ENCODE data around the gene PHKB. TPM values are rescaled to one million over a fixed set of nuclear protein-coding genes. Genes with fewer than 3 reads are reported as not detected.
"Not testable (repeated sequence)": the region's sequence is repeated elsewhere in the genome, so short reads cannot be mapped to it uniquely, and the experiment has no call there.

The PHKB gene
- total and polyA plus RNA-seq, 2 donors (not counting 3 experiments of a cell fraction or from before 2014, with no cell fraction given), result 30.1 to 61.0 TPM

DNA sequence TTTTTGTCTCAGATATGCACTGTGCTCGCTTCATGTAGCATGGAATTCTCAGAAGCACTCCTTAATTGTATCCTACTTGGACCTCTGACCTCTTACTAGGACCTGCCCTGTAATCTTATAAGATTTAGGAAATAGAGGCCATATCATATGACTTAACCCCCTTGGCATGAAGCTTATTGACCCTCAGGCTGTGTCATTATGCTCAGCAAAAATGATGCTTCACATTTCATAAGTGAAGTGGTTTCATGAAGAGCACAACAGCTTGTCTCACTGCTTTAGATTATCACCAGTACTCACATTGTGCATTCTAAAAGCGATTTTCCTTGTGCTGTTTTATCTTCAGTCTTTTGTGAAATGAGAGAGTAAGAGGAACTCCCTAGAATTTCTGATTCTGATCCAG is 6.4 kb downstream of the PHKB start:
- CTCF ChIA-PET, result interaction anchor here (1.4 to 1.5 kb wide), 2 partner anchors 8 to 10 kb away, joined by 3 read pairs; no protein-coding TSS in a partner anchor
- intact Hi-C loops (cut with micrococcal nuclease), result loop anchor here (10.0 kb wide), 1 partner anchor 227 kb away; no protein-coding TSS in a partner anchor
- H3K27me3 ChIP-seq (ENCODE audit: control insufficient read depth in 2 of 2, insufficient read depth in 2 of 2, low read length in 2 of 2), result no peaks in the 10 kb centered on the region

DNA sequence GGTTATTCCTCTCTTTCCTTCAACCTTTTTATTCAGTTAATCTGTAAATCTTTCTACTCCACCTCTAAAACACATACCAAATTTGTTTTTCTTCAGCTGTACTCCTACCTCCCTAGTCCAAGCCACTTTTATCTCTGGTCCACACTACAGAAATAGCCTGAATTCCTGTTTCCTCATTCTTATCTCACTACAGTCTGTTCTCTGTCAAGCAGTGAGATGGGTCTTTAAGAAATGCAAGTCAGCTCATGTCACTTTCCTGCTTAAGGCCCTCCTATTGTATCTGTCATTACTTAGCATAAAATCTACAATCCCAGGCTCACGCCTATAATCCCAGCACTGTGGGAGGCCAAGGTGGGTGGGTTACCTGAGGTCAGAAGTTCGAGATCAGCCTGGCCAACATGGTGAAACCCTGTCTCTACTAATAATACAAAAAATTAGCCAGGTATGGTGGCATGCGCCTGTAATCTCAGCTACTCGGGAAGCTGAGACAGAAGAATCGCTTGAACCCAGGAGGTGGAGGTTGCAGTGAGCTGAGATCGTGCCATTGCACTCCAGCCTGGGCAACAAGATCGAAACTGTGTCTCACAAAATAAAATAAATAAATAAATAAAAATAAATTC is 7.0 kb downstream of the PHKB start:
- H3K36me3 ChIP-seq (ENCODE audit: control insufficient read depth in 2 of 2, extremely low read depth in 1 of 2, insufficient read depth in 2 of 2, low read length in 2 of 2); H3K4me3 ChIP-seq (replicated peaks in 1 of 3; ENCODE audit: insufficient read depth in 1 of 3, low read depth in 1 of 3, low read length in 3 of 3); FAIRE-seq; H3K9ac ChIP-seq (replicated peaks; ENCODE audit: extremely low read depth, insufficient read depth, low read length); H4K20me1 ChIP-seq (replicated peaks; ENCODE audit: control insufficient read depth, extremely low read depth, insufficient read depth, low read length); H3K27ac ChIP-seq (ENCODE audit: insufficient read depth, low read depth, low read length); POLR2A ChIA-PET; BruUV-seq (replicated peaks); dilution Hi-C loops (cut with MboI; ENCODE audit: extremely low pct_ligation_motif_present, low sequenced_read_pairs); H3K4me2 ChIP-seq (ENCODE audit: insufficient read depth, low read length); H3K9me3 ChIP-seq (replicated peaks; ENCODE audit: control insufficient read depth, insufficient read depth, low read length); H3K4me1 ChIP-seq (ENCODE audit: control insufficient read depth, extremely low read depth, insufficient read depth, low read length); H2AFZ ChIP-seq (ENCODE audit: low read depth, low read length); H3K27me3 ChIP-seq (ENCODE audit: control insufficient read depth in 2 of 2, insufficient read depth in 2 of 2, low read length in 2 of 2); H3K9me1 ChIP-seq (replicated peaks; ENCODE audit: control insufficient read depth, extremely low read depth, insufficient read depth, low read length): not testable (repeated sequence)
- intact Hi-C loops (cut with micrococcal nuclease), result loop anchor here (10.0 kb wide), 1 partner anchor 227 kb away; no protein-coding TSS in a partner anchor
- H3K79me2 ChIP-seq (ENCODE audit: control insufficient read depth, insufficient read depth, low read length), result peaks cover 25% of the 10 kb centered on the region
- DNase-seq (ENCODE audit: low read depth, low spot score), result peak; percentile 12
- CTCF ChIA-PET, result interaction anchor here (1.4 to 1.5 kb wide), 2 partner anchors 9 to 327 kb away, joined by 3 read pairs; no protein-coding TSS in a partner anchor

More for the DNA sequence above, 6.4 kb downstream of the PHKB start:
- no peaks in the 10 kb centered on the region for H3K9me3 ChIP-seq (replicated peaks; ENCODE audit: control insufficient read depth, insufficient read depth, low read length)
- H3K4me2 ChIP-seq (ENCODE audit: insufficient read depth, low read length), result no peak overlapping the region
- H3K9ac ChIP-seq (replicated peaks; ENCODE audit: extremely low read depth, insufficient read depth, low read length), result no peak overlapping the region
- FAIRE-seq (no peak), DNase-seq (ENCODE audit: low read depth, low spot score) (no peak)
- POLR2A ChIA-PET, result no interaction called here
- peaks cover 9% of the 10 kb centered on the region for H3K4me1 ChIP-seq (ENCODE audit: control insufficient read depth, extremely low read depth, insufficient read depth, low read length)
- peaks cover 29% of the 10 kb centered on the region for H3K79me2 ChIP-seq (ENCODE audit: control insufficient read depth, insufficient read depth, low read length)
- no TSS peak for BruUV-seq (replicated peaks)
- dilution Hi-C loops (cut with MboI; ENCODE audit: extremely low pct_ligation_motif_present, low sequenced_read_pairs), result no loop called here
- H4K20me1 ChIP-seq (replicated peaks; ENCODE audit: control insufficient read depth, extremely low read depth, insufficient read depth, low read length), result no peaks in the 10 kb centered on the region
- TF ChIP-seq MYC (IDR thresholded peaks at IDR 0.05; ENCODE audit: low read depth, low read length), result no peak
- TF ChIP-seq, protein P1, sequence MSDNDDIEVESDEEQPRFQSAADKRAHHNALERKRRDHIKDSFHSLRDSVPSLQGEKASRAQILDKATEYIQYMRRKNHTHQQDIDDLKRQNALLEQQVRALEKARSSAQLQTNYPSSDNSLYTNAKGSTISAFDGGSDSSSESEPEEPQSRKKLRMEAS (IDR thresholded peaks at IDR 0.05; ENCODE audit: insufficient read depth, insufficient read length), result no peak
- no peak for TF ChIP-seq POLR2A (IDR thresholded peaks at IDR 0.05; ENCODE audit: low read depth, low read length)
- TF ChIP-seq, protein P2, sequence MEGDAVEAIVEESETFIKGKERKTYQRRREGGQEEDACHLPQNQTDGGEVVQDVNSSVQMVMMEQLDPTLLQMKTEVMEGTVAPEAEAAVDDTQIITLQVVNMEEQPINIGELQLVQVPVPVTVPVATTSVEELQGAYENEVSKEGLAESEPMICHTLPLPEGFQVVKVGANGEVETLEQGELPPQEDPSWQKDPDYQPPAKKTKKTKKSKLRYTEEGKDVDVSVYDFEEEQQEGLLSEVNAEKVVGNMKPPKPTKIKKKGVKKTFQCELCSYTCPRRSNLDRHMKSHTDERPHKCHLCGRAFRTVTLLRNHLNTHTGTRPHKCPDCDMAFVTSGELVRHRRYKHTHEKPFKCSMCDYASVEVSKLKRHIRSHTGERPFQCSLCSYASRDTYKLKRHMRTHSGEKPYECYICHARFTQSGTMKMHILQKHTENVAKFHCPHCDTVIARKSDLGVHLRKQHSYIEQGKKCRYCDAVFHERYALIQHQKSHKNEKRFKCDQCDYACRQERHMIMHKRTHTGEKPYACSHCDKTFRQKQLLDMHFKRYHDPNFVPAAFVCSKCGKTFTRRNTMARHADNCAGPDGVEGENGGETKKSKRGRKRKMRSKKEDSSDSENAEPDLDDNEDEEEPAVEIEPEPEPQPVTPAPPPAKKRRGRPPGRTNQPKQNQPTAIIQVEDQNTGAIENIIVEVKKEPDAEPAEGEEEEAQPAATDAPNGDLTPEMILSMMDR (IDR thresholded peaks at IDR 0.05; ENCODE audit: extremely low read depth in 1 of 2, insufficient read depth in 1 of 2, low read depth in 1 of 2, low read length in 2 of 2), result no peak
- no peak for TF ChIP-seq EZH2 (IDR thresholded peaks at IDR 0.05; ENCODE audit: borderline replicate concordance, low read depth, low read length, severe bottlenecking)
- TF ChIP-seq FOS (IDR thresholded peaks at IDR 0.05; ENCODE audit: borderline replicate concordance, insufficient read depth, low read length), result no peak
- no peak for TF ChIP-seq GATA2 (IDR thresholded peaks at IDR 0.05; ENCODE audit: insufficient read depth, insufficient read length, low read depth, low read length)
- TF ChIP-seq POLR2AphosphoS5 (IDR thresholded peaks at IDR 0.05; ENCODE audit: insufficient read depth, low read depth, low read length), result no peak
- no peak for TF ChIP-seq JUN (IDR thresholded peaks at IDR 0.05; ENCODE audit: borderline replicate concordance, insufficient read depth, insufficient read length, low read depth)
- no peak overlapping the region for H3K27ac ChIP-seq (ENCODE audit: insufficient read depth, low read depth, low read length)
- no peak overlapping the region for H3K4me3 ChIP-seq (replicated peaks in 1 of 3; ENCODE audit: insufficient read depth in 1 of 3, low read depth in 1 of 3, low read length in 3 of 3)
- no peak overlapping the region for H2AFZ ChIP-seq (ENCODE audit: low read depth, low read length)
- H3K9me1 ChIP-seq (replicated peaks; ENCODE audit: control insufficient read depth, extremely low read depth, insufficient read depth, low read length), result no peaks in the 10 kb centered on the region
- no peaks in the 10 kb centered on the region for H3K36me3 ChIP-seq (ENCODE audit: control insufficient read depth in 2 of 2, extremely low read depth in 1 of 2, insufficient read depth in 2 of 2, low read length in 2 of 2)

Measured in endothelial cell of umbilical vein (primary cell).